RWPE2 (cell line): ENCODE results near the gene SLC44A5.

Experiments
- ATAC-seq: fragments of 200-7000 bp; cut with Tn5 transposase; 3 replicates; pipeline ENCODE4 v1.9.1; 2021; ENCODE audit warnings: low read depth
- DNase-seq: peaks from one replicate; pipeline ENCODE4 v3.0.0-alpha.2; 2020; ENCODE audit warnings: low spot score
- H3K27ac ChIP-seq: fragments of 450-650 bp; 2 replicates; pipeline ENCODE4 v1.5.1; 2017; ENCODE audit warnings: mild to moderate bottlenecking; ENCODE audit not compliant: poor library complexity, severe bottlenecking
- H3K27me3 ChIP-seq: fragments of 250-450 bp; sonication (Bioruptor Pico); 2 replicates; pipeline ENCODE4 v1.5.1; 2021; ENCODE audit warnings: mild to moderate bottlenecking, moderate library complexity; ENCODE audit not compliant: insufficient read depth, poor library complexity, severe bottlenecking
- H3K36me3 ChIP-seq: fragments of 250-450 bp; sonication (Bioruptor Pico); 2 replicates; pipeline ENCODE4 v1.5.1; 2020; ENCODE audit warnings: low read depth, mild to moderate bottlenecking, moderate library complexity
- H3K4me1 ChIP-seq: fragments of 250-450 bp; sonication (Bioruptor Pico); 2 replicates; pipeline ENCODE4 v1.5.1; 2021; ENCODE audit warnings: mild to moderate bottlenecking, moderate library complexity; ENCODE audit not compliant: insufficient read depth, poor library complexity, severe bottlenecking
- H3K4me3 ChIP-seq: fragments of 250-450 bp; sonication (Bioruptor Pico); 2 replicates; pipeline ENCODE4 v1.5.1; 2021; ENCODE audit warnings: mild to moderate bottlenecking, moderate library complexity; ENCODE audit not compliant: severe bottlenecking
- H3K9me3 ChIP-seq: fragments of 250-450 bp; sonication (Bioruptor Pico); 2 replicates; pipeline ENCODE4 v1.5.1; 2021; ENCODE audit warnings: mild to moderate bottlenecking, moderate library complexity; ENCODE audit not compliant: severe bottlenecking
- CTCF ChIP-seq: fragments of 450-650 bp; IDR thresholded peaks from one replicate; pipeline ENCODE4 v1.5.1; 2017; ENCODE audit warnings: mild to moderate bottlenecking, moderate library complexity; ENCODE audit not compliant: poor library complexity, severe bottlenecking

SLC44A5 gene

DNA sequence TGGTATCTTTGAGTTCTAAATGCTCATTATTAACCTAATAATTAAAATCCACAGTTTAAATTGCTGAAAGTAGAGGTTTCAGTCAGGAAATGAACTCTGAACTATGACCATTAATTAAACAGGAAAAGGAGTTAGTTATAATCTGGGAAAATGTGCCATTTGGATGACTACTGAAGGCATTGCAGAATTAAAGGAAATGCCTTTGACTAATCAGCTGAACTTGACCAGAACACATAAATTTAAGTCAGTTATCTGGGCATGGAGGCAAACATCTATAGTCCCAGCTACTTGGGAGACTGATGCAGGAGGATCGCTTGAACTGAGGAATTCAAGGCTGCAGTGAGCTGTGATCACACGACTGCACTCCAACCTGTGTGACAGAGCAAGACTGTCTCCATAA is 31.9 kb downstream of the SLC44A5 start:
- Histone ChIP-seq H3K27me3 (no peaks in the 10 kb centered on the region), H3K4me1 (no peaks in the 10 kb centered on the region), H3K36me3 (no peaks in the 10 kb centered on the region), H3K9me3 (no peaks in the 10 kb centered on the region), H3K27ac (no peak overlapping the region), H3K4me3 (no peak overlapping the region)
- DNase-seq (no peak), ATAC-seq (no peak)
- TF ChIP-seq CTCF: no peak

DNA sequence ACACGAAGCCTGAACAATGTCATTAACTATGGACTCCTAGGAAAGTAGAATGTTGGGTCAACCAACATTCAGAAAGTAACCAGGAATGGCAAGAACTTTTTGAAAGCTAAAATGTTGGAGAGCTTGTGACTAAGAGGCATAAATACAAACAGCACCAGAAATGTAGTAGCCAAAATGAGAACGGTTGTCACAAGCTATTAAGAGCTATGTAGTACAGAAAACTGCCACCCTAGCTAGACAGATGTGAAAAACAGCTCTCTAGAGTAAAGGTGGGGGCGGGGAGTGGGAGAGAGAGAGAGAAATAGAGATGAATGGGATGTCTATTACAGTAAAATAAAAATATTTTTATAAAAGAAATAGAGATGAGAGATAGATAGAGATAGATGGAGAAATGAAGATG is 35.1 kb downstream of the SLC44A5 start:
- H3K27me3 ChIP-seq: peaks cover 4% of the 10 kb centered on the region
- H3K4me3 ChIP-seq: no peak overlapping the region
- H3K36me3 ChIP-seq: no peaks in the 10 kb centered on the region
- no peaks in the 10 kb centered on the region for H3K9me3 ChIP-seq
- ATAC-seq (no peak), DNase-seq (no peak)
- TF ChIP-seq CTCF: no peak
- no peaks in the 10 kb centered on the region for H3K4me1 ChIP-seq
- H3K27ac ChIP-seq: no peak overlapping the region

DNA sequence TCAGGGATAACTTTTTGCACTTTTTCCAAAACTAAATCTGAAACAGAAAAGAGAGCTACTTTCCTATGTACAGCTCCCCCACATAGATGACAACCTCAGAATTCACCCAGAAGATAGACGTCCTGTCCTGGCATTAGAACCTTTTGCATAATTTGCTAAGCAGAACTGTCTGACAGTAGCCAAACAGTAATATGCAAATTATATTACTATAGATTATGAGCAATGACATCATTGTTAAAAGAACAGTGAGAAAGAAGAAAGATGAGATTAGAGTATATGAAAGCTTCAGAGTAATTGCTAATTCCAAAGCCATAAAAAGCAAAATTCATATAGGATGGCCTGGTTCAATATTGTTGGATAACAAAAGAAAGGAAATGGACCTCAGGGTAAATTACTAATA is 43.7 kb downstream of the SLC44A5 start:
- Histone ChIP-seq H3K4me1 (no peaks in the 10 kb centered on the region), H3K27ac (no peak overlapping the region), H3K4me3 (no peak overlapping the region), H3K9me3 (no peaks in the 10 kb centered on the region), H3K36me3 (no peaks in the 10 kb centered on the region), H3K27me3 (peaks cover 10% of the 10 kb centered on the region)
- ATAC-seq: no peak
- DNase-seq: no peak
- no peak for TF ChIP-seq CTCF

DNA sequence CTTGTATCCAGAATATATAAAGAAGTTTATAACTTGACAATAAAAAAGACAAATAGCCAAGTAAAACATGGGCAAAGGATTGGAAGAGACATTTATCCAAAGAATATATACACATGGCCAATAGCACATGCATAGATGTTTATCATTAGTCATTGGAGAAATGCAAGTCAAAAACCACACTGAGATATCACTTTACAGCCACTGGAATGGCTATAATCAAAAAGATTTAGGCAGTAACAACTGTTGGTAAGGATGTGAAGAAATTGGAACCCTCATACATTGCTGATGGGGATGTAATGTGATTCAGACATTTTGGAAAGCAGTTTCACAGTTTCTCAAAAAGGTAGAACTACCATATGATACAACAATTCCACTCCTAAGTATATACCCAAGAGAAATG is 51.1 kb downstream of the SLC44A5 start:
- Histone ChIP-seq H3K4me3 (no peak overlapping the region), H3K27ac (no peak overlapping the region), H3K4me1 (no peaks in the 10 kb centered on the region), H3K27me3 (no peaks in the 10 kb centered on the region), H3K9me3 (no peaks in the 10 kb centered on the region), H3K36me3 (no peaks in the 10 kb centered on the region)
- TF ChIP-seq CTCF: no peak
- DNase-seq (no peak), ATAC-seq (no peak)

- no peak overlapping the region for H3K27ac ChIP-seq
- TF ChIP-seq CTCF: no peak
- no peaks in the 10 kb centered on the region for H3K4me1 ChIP-seq
- DNase-seq: no peak
- no peaks in the 10 kb centered on the region for H3K9me3 ChIP-seq
- H3K4me3 ChIP-seq: no peak overlapping the region
- H3K36me3 ChIP-seq: no peaks in the 10 kb centered on the region
- ATAC-seq: no peak
- H3K27me3 ChIP-seq: no peaks in the 10 kb centered on the region
Measured at GRCh38 chr1:75559136-75559535, 51.8 kb downstream of the SLC44A5 start.
